Measurements from ENCODE around the gene PIP5K1C. TPM values are rescaled to one million over a fixed set of nuclear protein-coding genes. Genes with fewer than 3 reads are reported as not detected.

The PIP5K1C gene
- total and polyA plus RNA-seq, 9 of the 15 experiments (the other 6 are each of a cell fraction or from before 2014, with no cell fraction given) = 0.38 to 22.1 (median 4.1) TPM

- TF ChIP-seq ZNF707 (CRISPR knock-in tag; conservative IDR thresholded peaks at IDR 0.05) (no peak), KDM2B (CRISPR knock-in tag; IDR thresholded peaks at IDR 0.05) (no peak), PHB2 (IDR thresholded peaks at IDR 0.05; ENCODE audit: low read depth) (no peak), RB1 (IDR thresholded peaks at IDR 0.05; ENCODE audit: low read depth) (peak; percentile 97), ZBTB17 (CRISPR knock-in tag; IDR thresholded peaks at IDR 0.05) (no peak), COPS2 (conservative IDR thresholded peaks at IDR 0.05) (no peak), SUPT5H (IDR thresholded peaks at IDR 0.05) (no peak), E2F6 (IDR thresholded peaks at IDR 0.05; ENCODE audit: borderline replicate concordance in 1 of 2, extremely low read depth in 1 of 2, insufficient read depth in 1 of 2, insufficient read length in 1 of 2, low read depth in 1 of 2, low read length in 1 of 2, poor library complexity in 1 of 2, severe bottlenecking in 1 of 2) (peak in 1 of 2 experiments; percentile 25), CUX1 (CRISPR knock-in tag; IDR thresholded peaks at IDR 0.05) (no peak), TFAM (CRISPR knock-in tag; conservative IDR thresholded peaks at IDR 0.05) (no peak), HMG20B (CRISPR knock-in tag; IDR thresholded peaks at IDR 0.05) (no peak), PATZ1 (CRISPR knock-in tag; IDR thresholded peaks at IDR 0.05; ENCODE audit: borderline replicate concordance) (0 out of 2 replicates have a peak, but pooled peaks have one; percentile 28), ARID3A (IDR thresholded peaks at IDR 0.05; ENCODE audit: borderline replicate concordance, low read depth, low read length) (peak; percentile 84; the same call in 1 of the 2 replicates), RBBP5 (IDR thresholded peaks at IDR 0.05; ENCODE audit: borderline replicate concordance, insufficient read depth, low read length, poor library complexity, severe bottlenecking) (no peak), ZNF445 (CRISPR knock-in tag; IDR thresholded peaks at IDR 0.05; ENCODE audit: low read depth) (no peak), MED1 (CRISPR knock-in tag; IDR thresholded peaks at IDR 0.05; ENCODE audit: borderline replicate concordance) (no peak), TAF7 (tag; IDR thresholded peaks at IDR 0.05) (no peak)
Observed at GRCh38 chr19:3721131-3721886, 21.0 kb upstream of the PIP5K1C start (continued).
